ENCODE data around the gene CRADD.

Gene CRADD

GRCh38 chr12:93831374-93831773 lies 154.2 kb downstream of the CRADD start:
- in situ Hi-C loops (cut with HindIII; ENCODE audit: low sequenced_read_pairs): no loop called here

GRCh38 chr12:93832131-93832530 lies 155.0 kb downstream of the CRADD start:
- no peak overlapping the region for H3K4me3 ChIP-seq (ENCODE audit: low read depth, low read length)
- no peak for TF ChIP-seq CTCF (IDR thresholded peaks at IDR 0.05; ENCODE audit: low read depth, low read length)
- no peak for DNase-seq (ENCODE audit: low read depth, low spot score)
- in situ Hi-C loops (cut with HindIII; ENCODE audit: low sequenced_read_pairs): no loop called here

More at GRCh38 chr12:93831374-93831773, 154.2 kb downstream of the CRADD start:
- H3K4me3 ChIP-seq (ENCODE audit: low read depth, low read length): no peak overlapping the region
- DNase-seq (ENCODE audit: low read depth, low spot score): no peak
- no peak for TF ChIP-seq CTCF (IDR thresholded peaks at IDR 0.05; ENCODE audit: low read depth, low read length)

GRCh38 chr12:93833946-93834345 lies 156.8 kb downstream of the CRADD start:
- H3K4me3 ChIP-seq (ENCODE audit: low read depth, low read length): no peak overlapping the region

GRCh38 chr12:93836620-93837260 lies 159.6 kb downstream of the CRADD start:
- DNase-seq (ENCODE audit: low read depth, low spot score): no peak
- in situ Hi-C loops (cut with HindIII; ENCODE audit: low sequenced_read_pairs): no loop called here
- H3K4me3 ChIP-seq (ENCODE audit: low read depth, low read length): no peak overlapping the region
- TF ChIP-seq CTCF (IDR thresholded peaks at IDR 0.05; ENCODE audit: low read depth, low read length): no peak

More at GRCh38 chr12:93833946-93834345, 156.8 kb downstream of the CRADD start:
- in situ Hi-C loops (cut with HindIII; ENCODE audit: low sequenced_read_pairs): no loop called here
- DNase-seq (ENCODE audit: low read depth, low spot score): no peak
- no peak for TF ChIP-seq CTCF (IDR thresholded peaks at IDR 0.05; ENCODE audit: low read depth, low read length)

- no peak overlapping the region for H3K4me3 ChIP-seq (ENCODE audit: low read depth, low read length)
- no peak for DNase-seq (ENCODE audit: low read depth, low spot score)
- in situ Hi-C loops (cut with HindIII; ENCODE audit: low sequenced_read_pairs): no loop called here
- TF ChIP-seq CTCF (IDR thresholded peaks at IDR 0.05; ENCODE audit: low read depth, low read length): no peak
Measured at GRCh38 chr12:93838193-93838592, 161.0 kb downstream of the CRADD start.

- no peak for DNase-seq (ENCODE audit: low read depth, low spot score)
- in situ Hi-C loops (cut with HindIII; ENCODE audit: low sequenced_read_pairs): no loop called here
- TF ChIP-seq CTCF (IDR thresholded peaks at IDR 0.05; ENCODE audit: low read depth, low read length): no peak
- no peak overlapping the region for H3K4me3 ChIP-seq (ENCODE audit: low read depth, low read length)
Measured at GRCh38 chr12:93839064-93839463, 161.9 kb downstream of the CRADD start.

All from astrocyte of the spinal cord (primary cell).